Measurements from ENCODE around the gene HDAC4. TPM values are rescaled to one million over a fixed set of nuclear protein-coding genes. Genes with fewer than 3 reads are reported as not detected.
A peak's percentile ranks its signal among the peaks of the same experiment; 100 is the strongest.

The HDAC4 gene
- total and polyA plus RNA-seq, 2 of the 4 experiments (the other 2 are of a cell fraction), result 4.1 to 7.2 TPM

DNA sequence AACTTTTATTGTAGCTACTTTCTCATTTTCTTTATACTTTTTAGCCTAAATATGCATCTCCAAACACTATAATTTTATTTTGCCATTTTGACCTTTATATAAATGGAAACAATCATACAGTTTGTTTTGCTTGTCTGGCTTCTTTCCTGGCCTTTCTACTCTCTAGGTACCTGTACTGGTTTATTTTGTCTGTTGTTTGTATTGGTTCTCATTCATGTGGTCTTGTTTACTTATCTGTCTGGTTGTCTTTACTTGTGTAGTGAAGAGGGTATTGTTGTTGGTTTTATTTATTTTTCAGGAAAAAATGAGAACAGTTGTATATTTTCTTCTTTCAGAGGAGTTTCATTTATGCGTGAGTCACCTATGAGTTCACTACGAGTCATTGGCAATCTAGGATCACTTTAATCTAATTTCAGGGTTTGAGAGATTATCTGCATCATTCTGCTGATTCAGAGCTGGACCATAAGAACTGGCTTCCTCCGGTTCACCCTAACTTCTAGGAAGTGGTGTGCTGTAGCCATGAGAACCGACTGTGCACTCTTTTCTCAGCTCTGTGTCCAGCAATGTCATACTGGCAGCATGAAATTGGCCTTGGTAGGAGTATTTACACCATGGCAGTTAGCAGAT, 33.1 kb upstream of the HDAC4 start:
- Histone ChIP-seq H3K18ac (ENCODE audit: low read depth, low read length) (no peak overlapping the region), H3K36me3 (ENCODE audit: control insufficient read depth, insufficient read depth, low read length) (no peaks in the 10 kb centered on the region), H3K4me3 (ENCODE audit: insufficient read depth, low read depth, low read length) (no peak overlapping the region), H2AFZ (replicated peaks; ENCODE audit: low read length, poor library complexity) (no peak overlapping the region), H2AK9ac (replicated peaks; ENCODE audit: low read depth, low read length, poor library complexity) (no peak overlapping the region), H3K23ac (ENCODE audit: low read depth, low read length) (no peak overlapping the region), H2BK20ac (ENCODE audit: low read depth, low read length) (no peak overlapping the region), H3K9ac (ENCODE audit: low read depth, low read length) (no peak overlapping the region), H4K20me1 (ENCODE audit: insufficient read depth, low read length) (no peaks in the 10 kb centered on the region), H2BK120ac (ENCODE audit: low read depth, low read length) (no peak overlapping the region), H3K56ac (ENCODE audit: extremely low read depth, insufficient read depth, low read length) (no peak overlapping the region), H3K14ac (replicated peaks; ENCODE audit: low read depth, low read length) (no peak overlapping the region), H2AK5ac (ENCODE audit: low read depth, low read length) (no peak overlapping the region), H2BK15ac (ENCODE audit: low read depth, low read length) (no peak overlapping the region), H3K4me2 (ENCODE audit: low read depth, low read length) (no peak overlapping the region), H2BK5ac (ENCODE audit: low read depth, low read length, poor library complexity, severe bottlenecking) (no peak overlapping the region), H4K5ac (ENCODE audit: low read depth, low read length) (no peak overlapping the region), H3K9me1 (ENCODE audit: insufficient read depth, low read length) (no peaks in the 10 kb centered on the region), H3K9me3 (ENCODE audit: control insufficient read depth, insufficient read depth, low read length) (peaks cover 2% of the 10 kb centered on the region; the same call in 1 of the 2 replicates), H3K27ac (ENCODE audit: insufficient read depth, low read length) (no peak overlapping the region), H3K4ac (ENCODE audit: low read depth, low read length) (no peak overlapping the region), H3K79me1 (ENCODE audit: low read depth in 1 of 2, low read length in 2 of 2) (no peaks in the 10 kb centered on the region), H4K8ac (ENCODE audit: low read depth in 2 of 2, low read length in 2 of 2) (no peak overlapping the region), H3K4me1 (ENCODE audit: control insufficient read depth, insufficient read depth, low read length) (no peaks in the 10 kb centered on the region), H4K91ac (ENCODE audit: insufficient read depth, low read depth, low read length) (no peak overlapping the region), H3K27me3 (ENCODE audit: control insufficient read depth, insufficient read depth, low read length) (0 out of 2 replicates have a peak, but pooled peaks cover 2% of the 10 kb centered on the region)
- BruUV-seq (replicated peaks), result no TSS peak
- DNase-seq (peak; percentile 71), ATAC-seq (ENCODE audit: low read depth) (no peak)
- ChIA-PET POLR2A (ENCODE audit: unreplicated experiment) (no interaction called here), CTCF (no interaction called here)
- intact Hi-C loops (cut with micrococcal nuclease), result no loop called here
- TF ChIP-seq NFE2L2 (IDR thresholded peaks at IDR 0.05; ENCODE audit: low read depth, low read length) (no peak), POLR2A (IDR thresholded peaks at IDR 0.05; ENCODE audit: low read depth, low read length) (no peak), CTCF (conservative IDR thresholded peaks at IDR 0.05; ENCODE audit: low read depth, low read length) (no peak), MXI1 (IDR thresholded peaks at IDR 0.05; ENCODE audit: borderline replicate concordance, low read depth, low read length) (no peak), MAFK (IDR thresholded peaks at IDR 0.05; ENCODE audit: low read depth, low read length) (no peak), MAZ (IDR thresholded peaks at IDR 0.05; ENCODE audit: borderline replicate concordance, low read depth, low read length) (no peak), RCOR1 (IDR thresholded peaks at IDR 0.05; ENCODE audit: insufficient replicate concordance, low read length) (no peak), CEBPB (IDR thresholded peaks at IDR 0.05; ENCODE audit: low read depth, low read length) (no peak), RFX5 (IDR thresholded peaks at IDR 0.05; ENCODE audit: low read depth, low read length) (no peak), CHD1 (IDR thresholded peaks at IDR 0.05; ENCODE audit: low read depth, low read length) (no peak), BHLHE40 (IDR thresholded peaks at IDR 0.05; ENCODE audit: low read depth, low read length) (no peak), SMC3 (IDR thresholded peaks at IDR 0.05; ENCODE audit: low read depth, low read length) (no peak), RAD21 (IDR thresholded peaks at IDR 0.05; ENCODE audit: low read length) (no peak), FOS (IDR thresholded peaks at IDR 0.05; ENCODE audit: low read depth, low read length) (no peak), ELK1 (IDR thresholded peaks at IDR 0.05; ENCODE audit: borderline replicate concordance, low read depth, low read length) (no peak)
- TF ChIP-seq, protein P1, sequence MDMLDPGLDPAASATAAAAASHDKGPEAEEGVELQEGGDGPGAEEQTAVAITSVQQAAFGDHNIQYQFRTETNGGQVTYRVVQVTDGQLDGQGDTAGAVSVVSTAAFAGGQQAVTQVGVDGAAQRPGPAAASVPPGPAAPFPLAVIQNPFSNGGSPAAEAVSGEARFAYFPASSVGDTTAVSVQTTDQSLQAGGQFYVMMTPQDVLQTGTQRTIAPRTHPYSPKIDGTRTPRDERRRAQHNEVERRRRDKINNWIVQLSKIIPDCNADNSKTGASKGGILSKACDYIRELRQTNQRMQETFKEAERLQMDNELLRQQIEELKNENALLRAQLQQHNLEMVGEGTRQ (IDR thresholded peaks at IDR 0.05; ENCODE audit: low read depth, low read length), result no peak
- 33% methylated on average over 2 of the region's 4 CpGs; no CpG with 5 or more reads in 1 of the 2 experiments for whole genome bisulfite sequencing, 2 experiments (ENCODE audit: extremely low coverage in 2 of 2, insufficient read length in 1 of 2)
- dilution Hi-C loops (cut with HindIII; ENCODE audit: low sequenced_read_pairs, unreplicated experiment), result no loop called here
- in situ Hi-C loops (cut with MboI; ENCODE audit: low sequenced_read_pairs), result no loop called here

All from IMR-90 (cell line).